ENCODE measurements around the gene SKAP2.

SKAP2 gene
- 7.2 to 8.9 reads per million in 2 donors for total RNA-seq

GRCh38 chr7:26864309-26865093 lies at the start of gene SKAP2:
TSS of gene SKAP2 (minus strand) at chr7:26864590. CDS start at chr7:26864429, 161 bp downstream.
- peak; percentile 57 to 93 (median 76) for DNase-seq

- no peak for DNase-seq
These were observed 48.6 kb upstream of the SKAP2 start for GRCh38 chr7:26912933-26913536.

GRCh38 chr7:26912338-26912737 lies 47.9 kb upstream of the SKAP2 start:
- DNase-seq: no peak

DNA sequence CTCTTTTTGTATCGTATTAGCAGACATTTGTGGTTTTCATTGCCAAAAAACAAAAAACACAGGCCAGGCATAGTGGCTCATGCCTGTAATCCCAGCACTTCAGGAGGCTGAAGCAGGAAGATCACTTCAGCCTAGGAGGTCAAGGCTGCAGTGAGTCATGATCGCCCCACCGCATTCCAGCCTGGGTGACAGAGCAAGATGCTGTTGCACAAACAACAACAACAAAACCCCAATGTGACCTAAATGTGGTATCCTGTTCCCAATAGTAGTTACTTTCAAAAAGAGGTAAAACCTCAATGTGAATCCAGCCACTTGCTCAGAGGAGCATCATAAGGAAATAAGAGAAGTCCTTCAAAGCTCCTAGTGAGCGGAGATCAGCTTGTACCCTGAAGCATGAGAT lies 45.8 kb upstream of the SKAP2 start:
- peak in 1 of 5 experiments; percentile 41 for DNase-seq

DNA sequence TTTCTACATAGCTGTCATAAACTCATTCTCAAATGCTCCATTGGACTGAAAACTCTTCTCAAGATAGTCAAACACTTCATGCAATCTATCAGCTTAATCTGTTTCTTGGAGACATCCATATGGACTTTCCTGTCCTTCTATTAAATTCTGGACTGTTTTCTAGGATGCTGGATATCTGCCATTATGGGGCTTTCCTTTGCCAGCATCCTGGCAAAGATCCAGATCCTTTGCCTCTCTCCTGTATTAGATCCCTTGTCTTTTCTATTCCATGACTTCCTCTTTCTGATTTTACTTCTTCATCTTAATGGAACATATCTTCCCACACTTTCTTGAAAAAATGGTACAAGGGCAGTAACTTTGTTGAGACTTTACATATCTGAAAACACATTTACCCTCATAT lies 35.9 kb upstream of the SKAP2 start:
- no peak for DNase-seq

DNA sequence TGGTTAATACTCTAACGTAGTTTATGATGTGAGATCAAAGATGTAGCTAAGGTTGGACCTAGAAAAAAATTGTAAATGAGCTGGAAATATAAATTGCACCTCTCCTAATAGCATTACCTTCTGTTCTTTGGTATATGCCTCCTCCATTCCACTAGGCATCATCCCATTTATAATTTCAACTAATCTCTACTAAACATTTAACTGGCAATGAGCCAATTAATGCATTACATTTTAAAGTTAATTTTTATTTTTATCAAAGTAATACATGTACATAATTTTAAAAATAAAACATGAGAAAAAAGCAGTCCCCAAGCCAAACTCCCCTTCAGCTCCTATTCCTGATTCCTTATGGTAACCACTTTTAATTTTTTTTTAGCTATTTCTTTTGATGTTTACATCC lies 35.1 kb upstream of the SKAP2 start:
- no peak for DNase-seq

GRCh38 chr7:26898891-26899290 lies 34.5 kb upstream of the SKAP2 start:
- DNase-seq: no peak

GRCh38 chr7:26897928-26898327 lies 33.5 kb upstream of the SKAP2 start:
- DNase-seq: no peak

DNA sequence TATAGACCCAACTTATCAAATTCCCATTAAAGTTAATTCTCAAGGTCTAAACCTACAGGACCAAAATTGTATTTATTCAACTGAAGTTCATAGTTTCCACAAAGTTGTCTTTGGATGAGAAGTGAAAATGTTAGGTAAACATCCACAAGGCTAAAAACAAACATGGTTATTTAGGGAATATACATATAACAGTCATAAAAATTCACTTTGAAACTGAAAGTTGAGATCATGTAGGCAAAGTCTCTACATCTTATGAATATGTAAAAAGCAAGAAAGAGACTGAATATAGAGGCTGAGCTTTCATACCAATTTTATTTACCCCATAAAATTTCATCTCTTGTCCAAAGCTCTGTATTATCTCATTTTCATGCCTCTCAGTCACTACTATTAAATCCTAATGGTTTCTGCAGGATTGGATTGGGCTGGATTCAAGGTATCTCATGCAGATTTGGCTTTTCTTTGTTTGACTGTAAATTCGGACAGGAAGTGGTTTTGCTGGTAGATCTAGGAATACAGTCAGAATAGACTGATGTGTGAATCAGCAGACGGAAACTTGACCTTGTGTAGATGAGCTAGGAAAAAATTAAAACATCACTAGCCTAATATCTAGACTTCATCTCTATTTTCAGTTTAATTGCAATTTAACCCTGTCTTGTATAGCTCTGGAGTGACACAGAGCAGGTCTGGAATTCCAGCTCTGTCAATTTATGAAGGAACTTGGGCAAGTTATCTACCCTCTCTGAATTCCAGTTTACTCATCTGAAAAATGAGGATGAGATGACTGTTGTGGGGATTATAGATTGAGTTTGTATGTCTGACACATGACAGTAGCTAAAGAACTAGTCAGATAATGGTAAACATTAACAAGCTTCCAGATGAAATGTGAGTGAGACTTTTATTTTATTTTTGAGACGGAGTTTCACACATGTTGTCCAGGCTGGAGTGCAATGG lies 27.3 kb upstream of the SKAP2 start:
- no peak for DNase-seq

DNA sequence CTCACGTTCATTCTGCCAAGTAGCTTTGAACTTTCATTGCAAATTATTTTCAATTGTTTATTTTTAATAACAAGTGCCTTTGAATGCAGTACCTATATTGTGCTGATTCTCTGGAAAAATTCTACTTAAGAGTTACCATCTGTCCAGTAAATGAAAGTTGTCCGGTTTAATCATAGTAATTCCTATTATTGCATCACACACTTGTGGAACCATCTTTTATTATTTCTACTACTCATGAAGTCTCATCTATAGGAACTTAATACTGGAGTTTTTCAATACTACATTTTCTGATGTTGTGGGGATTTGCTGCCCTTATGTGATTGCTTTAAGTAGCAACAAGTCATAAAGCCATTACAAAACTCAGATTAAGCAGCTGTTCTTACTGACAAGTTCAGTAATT lies 16.5 kb upstream of the SKAP2 start:
- no peak for DNase-seq

DNA sequence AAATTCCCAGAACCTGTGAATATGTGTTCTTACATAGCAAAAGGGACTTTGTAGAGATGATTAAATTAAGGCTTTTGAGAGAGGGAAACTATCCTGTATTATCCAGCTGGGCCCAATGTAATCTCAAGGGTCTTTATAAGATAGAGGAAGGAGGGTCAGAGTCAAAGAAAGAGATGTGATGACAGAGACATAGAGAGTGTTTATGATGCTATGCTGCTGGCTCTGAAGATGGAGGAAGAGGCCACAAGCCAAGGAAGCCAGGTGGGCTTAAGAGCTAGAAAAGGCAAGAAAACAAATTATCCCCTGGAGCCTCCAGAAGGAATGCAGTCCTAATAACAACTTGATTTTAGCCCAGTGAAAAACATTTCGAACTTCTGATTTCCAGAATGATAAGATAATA lies 15.3 kb upstream of the SKAP2 start:
- no peak for DNase-seq

- no peak for DNase-seq
These were observed 4.6 kb upstream of the SKAP2 start for GRCh38 chr7:26868841-26869495.

- no peak for DNase-seq
These were observed 651 bp upstream of the SKAP2 start for GRCh38 chr7:26865094-26865388.

DNA sequence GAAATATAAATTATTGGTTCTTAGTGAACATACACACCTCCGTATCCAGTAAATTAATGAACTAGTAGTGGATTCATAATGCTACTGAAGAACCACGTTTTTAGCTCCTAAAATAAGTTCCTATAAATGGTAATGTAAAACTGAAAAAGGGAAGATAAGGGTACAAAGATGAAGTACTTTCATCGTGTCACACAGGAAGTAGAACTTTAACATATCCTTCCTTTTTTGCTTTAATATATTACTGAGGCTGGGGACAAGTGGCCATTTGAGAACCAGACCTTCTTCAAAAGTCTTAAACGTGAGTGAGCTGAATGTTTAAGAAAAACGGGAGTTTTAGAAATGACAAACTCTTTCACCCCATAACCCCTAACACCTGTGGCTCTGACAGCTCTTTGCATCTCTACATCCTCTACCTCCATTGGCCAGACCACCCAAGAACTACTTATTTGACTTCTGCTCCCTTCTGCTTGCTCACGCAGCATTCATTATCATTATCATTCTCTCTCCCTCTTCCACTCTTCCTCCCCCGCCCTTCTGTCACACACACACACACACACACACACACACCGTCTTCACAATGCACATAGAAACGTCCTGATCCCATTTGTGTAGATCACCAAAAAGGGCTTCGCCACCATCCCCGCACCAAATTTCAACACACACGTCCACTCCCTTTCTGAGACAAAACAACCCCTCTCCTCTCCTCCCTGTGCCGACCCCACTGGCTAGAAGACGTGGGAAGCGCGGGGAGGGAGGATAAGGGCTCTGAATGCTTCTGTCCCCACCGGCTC lies 677 bp downstream of the SKAP2 start:
- DNase-seq: peak in 2 of 5 experiments; percentile 35 to 59

- DNase-seq: no peak
These were observed 1.6 kb downstream of the SKAP2 start for GRCh38 chr7:26862834-26863233.

DNA sequence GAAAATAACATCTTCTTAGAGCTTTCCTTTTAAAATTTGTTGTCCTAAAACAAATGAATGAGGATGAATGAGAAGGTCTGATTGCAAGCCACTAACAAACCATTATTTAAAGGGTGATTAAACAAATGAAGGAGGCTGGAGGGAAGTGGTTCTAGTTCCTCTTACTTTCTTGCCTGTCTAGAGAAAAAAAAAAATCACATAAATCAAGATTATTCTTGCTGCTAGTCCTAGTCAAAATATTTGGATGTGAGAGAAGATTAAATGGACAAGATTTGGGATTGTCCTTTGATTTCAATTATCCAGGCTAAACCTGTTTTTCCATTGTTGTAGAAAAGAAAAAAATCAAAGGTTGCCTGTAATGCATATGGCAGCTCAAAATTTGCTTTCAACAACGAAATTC lies 3.3 kb downstream of the SKAP2 start:
- DNase-seq: no peak

GRCh38 chr7:26860361-26860760 lies 4.0 kb downstream of the SKAP2 start:
- no peak for DNase-seq

GRCh38 chr7:26859720-26860119 lies 4.7 kb downstream of the SKAP2 start:
- no peak for DNase-seq

GRCh38 chr7:26858735-26859134 lies 5.7 kb downstream of the SKAP2 start:
- no peak for DNase-seq

DNA sequence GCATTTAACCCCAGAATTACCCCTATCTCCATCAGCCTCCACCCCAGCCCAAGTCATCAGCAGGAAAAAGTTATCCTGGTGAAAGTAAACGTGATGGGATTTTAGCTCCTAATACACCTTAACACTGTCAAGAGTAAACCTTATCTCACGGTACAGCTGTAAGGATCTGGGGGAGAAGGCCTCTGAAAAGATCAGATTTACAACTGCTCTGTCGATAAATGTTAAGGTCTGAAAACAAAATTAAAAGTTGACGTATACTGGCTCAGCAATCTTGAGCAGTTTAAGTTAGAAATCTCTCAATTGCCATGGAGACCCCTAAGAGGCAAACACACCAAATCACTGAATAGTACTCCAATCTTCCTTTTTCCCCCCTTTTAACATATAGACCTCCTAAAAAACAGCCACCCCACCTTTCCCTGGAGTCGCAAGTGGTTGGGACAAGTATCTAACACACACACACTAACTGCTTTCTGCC lies 6.1 kb downstream of the SKAP2 start:
- no peak for DNase-seq

- no peak for DNase-seq
These were observed 6.7 kb downstream of the SKAP2 start for GRCh38 chr7:26857506-26858240.
